ENCODE data around the gene ARL13B.

DNA sequence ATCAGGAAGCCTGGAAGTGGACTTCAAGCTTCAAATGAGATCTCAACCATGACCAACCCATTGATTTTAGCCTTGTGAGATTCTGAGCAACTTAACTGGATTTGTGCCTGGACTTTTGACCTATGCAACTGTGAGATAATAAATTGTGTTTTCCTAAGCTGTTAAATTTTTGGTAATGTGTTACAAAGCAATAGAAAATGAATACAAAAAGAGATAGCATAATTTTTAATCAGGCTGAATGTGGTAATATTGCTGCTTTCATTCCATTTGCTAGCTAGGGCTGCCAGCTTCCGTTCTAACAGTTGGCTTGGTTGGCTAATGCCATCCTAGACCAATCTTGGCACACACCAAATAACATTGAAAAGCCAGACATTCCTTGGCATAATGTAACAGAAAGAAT lies 18.5 kb upstream of the ARL13B start:
- no peak for TF ChIP-seq MAFK (IDR thresholded peaks at IDR 0.05; ENCODE audit: low read depth, low read length)
- TF ChIP-seq, protein P1, sequence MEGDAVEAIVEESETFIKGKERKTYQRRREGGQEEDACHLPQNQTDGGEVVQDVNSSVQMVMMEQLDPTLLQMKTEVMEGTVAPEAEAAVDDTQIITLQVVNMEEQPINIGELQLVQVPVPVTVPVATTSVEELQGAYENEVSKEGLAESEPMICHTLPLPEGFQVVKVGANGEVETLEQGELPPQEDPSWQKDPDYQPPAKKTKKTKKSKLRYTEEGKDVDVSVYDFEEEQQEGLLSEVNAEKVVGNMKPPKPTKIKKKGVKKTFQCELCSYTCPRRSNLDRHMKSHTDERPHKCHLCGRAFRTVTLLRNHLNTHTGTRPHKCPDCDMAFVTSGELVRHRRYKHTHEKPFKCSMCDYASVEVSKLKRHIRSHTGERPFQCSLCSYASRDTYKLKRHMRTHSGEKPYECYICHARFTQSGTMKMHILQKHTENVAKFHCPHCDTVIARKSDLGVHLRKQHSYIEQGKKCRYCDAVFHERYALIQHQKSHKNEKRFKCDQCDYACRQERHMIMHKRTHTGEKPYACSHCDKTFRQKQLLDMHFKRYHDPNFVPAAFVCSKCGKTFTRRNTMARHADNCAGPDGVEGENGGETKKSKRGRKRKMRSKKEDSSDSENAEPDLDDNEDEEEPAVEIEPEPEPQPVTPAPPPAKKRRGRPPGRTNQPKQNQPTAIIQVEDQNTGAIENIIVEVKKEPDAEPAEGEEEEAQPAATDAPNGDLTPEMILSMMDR (conservative IDR thresholded peaks at IDR 0.05; ENCODE audit: low read depth, low read length): no peak
- no peak for TF ChIP-seq CHD1 (IDR thresholded peaks at IDR 0.05; ENCODE audit: low read depth, low read length)
- no peak for TF ChIP-seq RAD21 (IDR thresholded peaks at IDR 0.05; ENCODE audit: low read length)
- no peak for TF ChIP-seq POLR2A (IDR thresholded peaks at IDR 0.05; ENCODE audit: low read depth, low read length)
- no peak for TF ChIP-seq MAZ (IDR thresholded peaks at IDR 0.05; ENCODE audit: borderline replicate concordance, low read depth, low read length)

Data from IMR-90 (cell line).